Activated CD8-positive, alpha-beta memory T cell treated with anti-CD3 and anti-CD28 coated beads, Interleukin-2, amount 10 ng/mL, durations not matched to agents 7 days and 5 days (primary cell): ENCODE data around the gene PDE6H. TPM values are rescaled to one million over a fixed set of nuclear protein-coding genes. Genes with fewer than 3 reads are reported as not detected.

Experiments used
- ATAC-seq: fragments of 150-1000 bp; cut with Tn5 transposase; one replicate; pipeline ENCODE4 v1.10.0; 2021; ENCODE audit warnings: moderate library complexity
- CTCF ChIA-PET: fragments of 350-600 bp; sonication (Branson Sonifier 250); formaldehyde crosslinking; loops from one replicate; lab custom pipeline; 2021; ENCODE audit warnings: antibody characterized with exemption; lab: Charles Lee
- DNase-seq: peaks from one replicate; pipeline ENCODE4 v3.0.0-alpha.2; 2020
- H3K27ac Mint-ChIP-seq: one replicate; pipeline ENCODE4 v1.8.0; 2021; ENCODE audit warnings: mild to moderate bottlenecking, mixed read lengths
- H3K27me3 Mint-ChIP-seq: one replicate; pipeline ENCODE4 v1.8.0; 2021; ENCODE audit warnings: mixed read lengths
- H3K36me3 Mint-ChIP-seq: one replicate; pipeline ENCODE4 v1.8.0; 2021; ENCODE audit warnings: mild to moderate bottlenecking, mixed read lengths
- H3K4me1 Mint-ChIP-seq: one replicate; pipeline ENCODE4 v1.8.0; 2021; ENCODE audit warnings: mixed read lengths
- H3K4me3 Mint-ChIP-seq: one replicate; pipeline ENCODE4 v1.8.0; 2021; ENCODE audit warnings: mild to moderate bottlenecking, moderate library complexity, mixed read lengths
- H3K9me3 Mint-ChIP-seq: one replicate; pipeline ENCODE4 v1.8.0; 2022; ENCODE audit warnings: low read depth, mixed read lengths
- total RNA-seq, 2 experiments: library from RNA; stranded (reverse); gene quantifications; one replicate each; pipeline ENCODE4 v1.2.3, GENCODE V29; 2021

Gene PDE6H
- total RNA-seq, 2 experiments from 2014 or later, result not detected

- H3K4me1 Mint-ChIP-seq, result peaks cover 63% of the 10 kb centered on the region
- H3K4me3 Mint-ChIP-seq, result peak overlapping the region; percentile 99
- no peaks in the 10 kb centered on the region for H3K9me3 Mint-ChIP-seq
- H3K36me3 Mint-ChIP-seq, result peaks cover 82% of the 10 kb centered on the region
- no peak for ATAC-seq
- CTCF ChIA-PET, result interaction anchor here (1.4 to 2.0 kb wide), 4 partner anchors 18 to 699 kb away, joined by 3 to 5 read pairs (median 4); partner anchors contain the start of gene ERP27
- peak overlapping the region; percentile 100 for H3K27ac Mint-ChIP-seq
- peak; percentile 64 for DNase-seq
- H3K27me3 Mint-ChIP-seq, result no peaks in the 10 kb centered on the region
Measured at GRCh38 chr12:14956024-14956891, 16.6 kb upstream of the PDE6H start.

GRCh38 chr12:14956905-14957304 lies 15.9 kb upstream of the PDE6H start:
- H3K9me3 Mint-ChIP-seq, result no peaks in the 10 kb centered on the region
- H3K27ac Mint-ChIP-seq, result peak overlapping the region; percentile 100
- CTCF ChIA-PET, result interaction anchor here (1.4 to 2.0 kb wide), 4 partner anchors 19 to 699 kb away, joined by 3 to 5 read pairs (median 4); partner anchors contain the start of gene ERP27
- H3K36me3 Mint-ChIP-seq, result peaks cover 78% of the 10 kb centered on the region
- H3K4me3 Mint-ChIP-seq, result peak overlapping the region; percentile 99
- DNase-seq, result no peak
- H3K4me1 Mint-ChIP-seq, result peaks cover 57% of the 10 kb centered on the region
- no peaks in the 10 kb centered on the region for H3K27me3 Mint-ChIP-seq
- ATAC-seq, result no peak

GRCh38 chr12:14957551-14958168 lies 15.2 kb upstream of the PDE6H start:
- H3K4me3 Mint-ChIP-seq, result peak overlapping the region; percentile 99
- H3K4me1 Mint-ChIP-seq, result peaks cover 50% of the 10 kb centered on the region
- H3K9me3 Mint-ChIP-seq, result no peaks in the 10 kb centered on the region
- peaks cover 73% of the 10 kb centered on the region for H3K36me3 Mint-ChIP-seq
- no peaks in the 10 kb centered on the region for H3K27me3 Mint-ChIP-seq
- H3K27ac Mint-ChIP-seq, result peak overlapping the region; percentile 100
- CTCF ChIA-PET, result interaction anchor here (1.4 to 2.1 kb wide), 3 partner anchors 183 to 700 kb away, joined by 3 to 8 read pairs (median 4); a partner anchor contains a TSS
- ATAC-seq, result no peak
- no peak for DNase-seq

- H3K36me3 Mint-ChIP-seq, result peaks cover 68% of the 10 kb centered on the region
- ATAC-seq (no peak), DNase-seq (no peak)
- H3K27me3 Mint-ChIP-seq, result no peaks in the 10 kb centered on the region
- peak overlapping the region; percentile 99 for H3K4me3 Mint-ChIP-seq
- CTCF ChIA-PET, result interaction anchor here (2.1 kb wide), 2 partner anchors 184 to 188 kb away, joined by 8 to 11 read pairs; a partner anchor contains a TSS
- H3K4me1 Mint-ChIP-seq, result peaks cover 50% of the 10 kb centered on the region
- H3K27ac Mint-ChIP-seq, result peak overlapping the region; percentile 100
- no peaks in the 10 kb centered on the region for H3K9me3 Mint-ChIP-seq
Measured at GRCh38 chr12:14958361-14959125, 14.3 kb upstream of the PDE6H start.

GRCh38 chr12:14959126-14959440 lies 13.8 kb upstream of the PDE6H start:
- CTCF ChIA-PET, result interaction anchor here (1.3 to 2.1 kb wide), 3 partner anchors 11 to 189 kb away, joined by 6 to 11 read pairs (median 8); a partner anchor contains a TSS
- ATAC-seq (no peak), DNase-seq (peak; percentile 62)
- Mint-ChIP-seq H3K27ac (peak overlapping the region; percentile 100), H3K27me3 (no peaks in the 10 kb centered on the region), H3K4me1 (peaks cover 50% of the 10 kb centered on the region), H3K4me3 (peak overlapping the region; percentile 99), H3K9me3 (no peaks in the 10 kb centered on the region), H3K36me3 (peaks cover 69% of the 10 kb centered on the region)

GRCh38 chr12:14959463-14959862 lies 13.4 kb upstream of the PDE6H start:
- no peak for ATAC-seq
- no peak for DNase-seq
- H3K36me3 Mint-ChIP-seq, result peaks cover 66% of the 10 kb centered on the region
- no peaks in the 10 kb centered on the region for H3K27me3 Mint-ChIP-seq
- peak overlapping the region; percentile 100 for H3K27ac Mint-ChIP-seq
- CTCF ChIA-PET, result interaction anchor here (1.2 to 2.1 kb wide), 4 partner anchors 11 to 189 kb away, joined by 4 to 11 read pairs (median 7); a partner anchor contains a TSS
- peak overlapping the region; percentile 99 for H3K4me3 Mint-ChIP-seq
- H3K9me3 Mint-ChIP-seq, result no peaks in the 10 kb centered on the region
- H3K4me1 Mint-ChIP-seq, result peaks cover 50% of the 10 kb centered on the region

GRCh38 chr12:14959916-14960496 lies 12.8 kb upstream of the PDE6H start:
- H3K27ac Mint-ChIP-seq, result peak overlapping the region; percentile 100
- no peak for ATAC-seq
- CTCF ChIA-PET, result interaction anchor here (1.2 to 2.1 kb wide), 4 partner anchors 12 to 189 kb away, joined by 4 to 11 read pairs (median 7); a partner anchor contains a TSS
- H3K27me3 Mint-ChIP-seq, result no peaks in the 10 kb centered on the region
- H3K36me3 Mint-ChIP-seq, result peaks cover 62% of the 10 kb centered on the region
- H3K4me3 Mint-ChIP-seq, result peak overlapping the region; percentile 99
- H3K4me1 Mint-ChIP-seq, result peaks cover 52% of the 10 kb centered on the region
- DNase-seq, result no peak
- H3K9me3 Mint-ChIP-seq, result no peaks in the 10 kb centered on the region

- Mint-ChIP-seq H3K27ac (peak overlapping the region; percentile 100), H3K9me3 (no peaks in the 10 kb centered on the region), H3K4me1 (peaks cover 52% of the 10 kb centered on the region), H3K27me3 (no peaks in the 10 kb centered on the region), H3K36me3 (peaks cover 57% of the 10 kb centered on the region), H3K4me3 (peak overlapping the region; percentile 99)
- peak; percentile 49 for ATAC-seq
- DNase-seq, result peak; percentile 64
- CTCF ChIA-PET, result interaction anchor here (1.0 to 2.1 kb wide), 5 partner anchors 10 to 186 kb away, joined by 3 to 11 read pairs (median 5); partner anchors contain the start of gene PDE6H
Measured at GRCh38 chr12:14960548-14961465, 12.0 kb upstream of the PDE6H start.

- peak; percentile 78 for ATAC-seq
- no peaks in the 10 kb centered on the region for H3K27me3 Mint-ChIP-seq
- peak; percentile 95 for DNase-seq
- peak within 1 kb of the TSS; percentile 99 for H3K4me3 Mint-ChIP-seq
- H3K4me1 Mint-ChIP-seq, result peaks cover 44% of the 10 kb centered on the region
- no peaks in the 10 kb centered on the region for H3K9me3 Mint-ChIP-seq
- peaks cover 49% of the 10 kb centered on the region for H3K36me3 Mint-ChIP-seq
- CTCF ChIA-PET, result interaction anchor here (0.6 to 1.8 kb wide), 6 partner anchors 9 to 190 kb away, joined by 3 to 5 read pairs (median 4); partner anchors contain the start of gene PDE6H
- peak within 1 kb of the TSS; percentile 100 for H3K27ac Mint-ChIP-seq
Measured at GRCh38 chr12:14961466-14962152, 11.2 kb upstream of the PDE6H start, which contains the start of gene ARHGDIB. TSS of gene ARHGDIB (minus strand) at chr12:14961601. CDS start at chr12:14950712, 10,889 bp downstream.

- Mint-ChIP-seq H3K4me3 (peak overlapping the region; percentile 99), H3K27me3 (no peaks in the 10 kb centered on the region), H3K27ac (peak overlapping the region; percentile 100), H3K9me3 (no peaks in the 10 kb centered on the region), H3K36me3 (peaks cover 43% of the 10 kb centered on the region), H3K4me1 (peaks cover 39% of the 10 kb centered on the region)
- CTCF ChIA-PET, result interaction anchor here (0.6 to 1.8 kb wide), 5 partner anchors 8 to 24 kb away, joined by 3 to 5 read pairs (median 5); partner anchors contain the start of gene PDE6H
- DNase-seq (no peak), ATAC-seq (no peak)
Measured at GRCh38 chr12:14962153-14962539, 10.7 kb upstream of the PDE6H start.

- Mint-ChIP-seq H3K27me3 (no peaks in the 10 kb centered on the region), H3K4me1 (peaks cover 33% of the 10 kb centered on the region), H3K9me3 (no peaks in the 10 kb centered on the region), H3K27ac (peak overlapping the region; percentile 100), H3K4me3 (peak overlapping the region; percentile 99), H3K36me3 (peaks cover 39% of the 10 kb centered on the region)
- DNase-seq, result no peak
- no peak for ATAC-seq
- CTCF ChIA-PET, result interaction anchor here (1.8 kb wide), 1 partner anchor 17 kb away, joined by 5 read pairs; no protein-coding TSS in a partner anchor
Measured at GRCh38 chr12:14962797-14963196, 10.0 kb upstream of the PDE6H start.
